GM18517 (cell line): ENCODE measurements around the gene KCNC1.

Experiments
- ATAC-seq: cut with Tn5 transposase; IDR thresholded peaks from one replicate; pipeline ENCODE4 v1.9.1; 2021; ENCODE audit warnings: mild to moderate bottlenecking, moderate library complexity; ENCODE audit not compliant: unreplicated experiment

KCNC1 gene

GRCh38 chr11:17736930-17737817 lies 2.6 kb downstream of the KCNC1 start:
- ATAC-seq: no peak

DNA sequence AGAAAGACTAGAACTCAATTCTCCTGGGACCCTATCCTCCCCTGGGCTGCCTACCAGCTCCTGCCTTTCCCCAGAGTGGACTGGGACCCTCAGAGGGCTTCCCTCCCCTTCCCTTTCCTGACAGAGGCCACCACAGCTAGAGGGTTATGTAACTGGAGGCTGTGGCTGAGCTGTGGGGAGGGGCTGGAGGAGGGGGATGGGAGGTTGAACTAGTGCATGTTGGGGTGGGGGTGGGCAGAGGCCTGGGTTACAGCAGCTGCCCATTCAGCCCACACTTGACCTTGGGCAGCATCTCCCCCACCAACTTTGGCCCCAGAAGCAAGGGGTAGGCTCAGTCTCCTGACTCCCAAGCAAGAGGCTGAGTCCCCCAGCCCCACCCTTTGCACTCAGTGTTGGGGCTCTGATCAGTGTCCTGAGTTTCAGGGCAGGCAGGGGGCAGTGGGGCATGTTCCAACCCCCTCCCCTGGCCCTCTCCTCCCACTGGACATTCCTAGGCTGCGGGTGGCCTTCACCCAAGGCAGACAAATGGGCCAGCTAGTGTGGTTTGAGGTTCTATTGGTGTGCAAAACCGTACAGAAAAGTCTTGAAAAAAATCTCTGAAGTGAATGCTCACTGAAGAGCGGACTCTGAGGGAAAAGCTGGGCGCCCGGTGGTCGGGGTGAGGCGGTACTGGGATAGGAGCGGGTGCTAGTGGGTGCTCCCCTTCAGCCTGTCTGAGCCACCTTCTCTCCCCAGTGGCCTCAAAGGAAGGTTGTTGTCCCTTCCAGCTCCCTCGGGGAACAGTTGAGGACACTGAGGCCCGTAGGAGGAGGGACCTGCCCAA lies 3.8 kb downstream of the KCNC1 start:
- ATAC-seq: no peak

DNA sequence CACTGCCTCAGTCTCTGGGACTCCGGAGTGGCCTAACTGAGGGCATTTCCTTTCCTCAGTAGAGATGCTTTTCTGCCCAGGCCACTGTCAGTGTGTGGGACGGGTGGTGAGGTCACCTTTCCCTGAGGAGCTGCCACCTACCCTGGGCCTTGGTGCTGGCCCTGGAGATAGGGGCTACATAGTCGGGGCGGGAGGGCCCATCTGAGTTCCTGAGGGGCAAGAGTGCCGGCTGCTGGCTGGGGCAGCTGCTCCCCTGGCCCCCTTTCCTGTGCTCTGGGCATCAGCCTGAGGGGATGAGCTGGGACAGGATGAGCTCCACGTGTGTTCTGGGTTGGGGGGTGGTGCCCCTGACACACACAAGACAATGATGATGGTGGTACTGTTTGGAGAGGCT lies 5.4 kb downstream of the KCNC1 start:
- no peak for ATAC-seq

DNA sequence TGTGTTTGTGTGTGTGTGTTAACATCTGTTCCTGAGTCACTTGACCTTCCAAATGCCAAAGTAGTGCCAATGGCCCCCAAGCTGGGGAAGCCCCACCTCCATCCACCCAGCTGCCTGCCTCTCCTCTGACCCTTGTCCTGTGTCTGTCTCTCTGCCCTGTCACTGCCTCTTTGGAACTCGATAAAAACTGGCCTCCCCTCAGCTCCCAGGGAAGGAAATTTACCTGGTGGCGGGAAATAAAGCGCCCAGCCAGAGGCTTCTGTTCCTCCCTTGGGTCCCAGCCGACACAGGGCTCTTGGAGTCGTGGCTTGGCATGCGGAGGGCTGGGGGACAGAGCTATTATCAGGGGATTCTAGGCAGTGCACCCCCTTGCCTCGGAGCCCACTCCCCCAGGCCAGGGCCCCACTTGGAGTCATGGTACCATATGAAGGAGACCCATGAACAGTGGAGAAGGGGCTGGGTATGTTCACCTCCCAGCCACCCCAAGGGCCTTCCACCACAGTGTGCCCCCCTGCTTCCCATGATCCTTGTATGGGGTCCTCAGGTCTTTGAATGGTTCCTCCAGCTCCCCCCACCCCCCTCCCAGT lies 6.2 kb downstream of the KCNC1 start:
- no peak for ATAC-seq

- ATAC-seq: no peak
Measured at GRCh38 chr11:17741487-17741886, 6.9 kb downstream of the KCNC1 start.

DNA sequence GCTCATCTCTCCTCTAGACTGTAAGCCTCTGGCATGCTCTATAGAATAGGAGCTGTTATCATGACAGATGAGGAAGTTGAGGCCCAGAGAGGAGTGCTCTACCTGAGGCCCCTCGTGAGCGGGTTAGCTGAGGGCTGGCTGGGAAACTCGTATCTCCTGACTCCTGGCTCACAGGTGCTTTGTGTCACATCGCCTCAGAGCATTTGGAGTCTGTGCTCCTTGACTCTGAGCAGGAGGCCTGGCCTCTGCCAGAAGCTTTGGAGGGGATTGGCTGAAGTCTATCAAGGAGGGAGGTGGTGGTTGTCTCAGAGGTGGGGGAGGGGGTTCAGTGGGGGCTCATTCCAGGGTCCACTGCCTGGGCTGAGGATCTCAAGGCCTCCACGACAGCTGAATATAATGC lies 7.4 kb downstream of the KCNC1 start:
- ATAC-seq: no peak

DNA sequence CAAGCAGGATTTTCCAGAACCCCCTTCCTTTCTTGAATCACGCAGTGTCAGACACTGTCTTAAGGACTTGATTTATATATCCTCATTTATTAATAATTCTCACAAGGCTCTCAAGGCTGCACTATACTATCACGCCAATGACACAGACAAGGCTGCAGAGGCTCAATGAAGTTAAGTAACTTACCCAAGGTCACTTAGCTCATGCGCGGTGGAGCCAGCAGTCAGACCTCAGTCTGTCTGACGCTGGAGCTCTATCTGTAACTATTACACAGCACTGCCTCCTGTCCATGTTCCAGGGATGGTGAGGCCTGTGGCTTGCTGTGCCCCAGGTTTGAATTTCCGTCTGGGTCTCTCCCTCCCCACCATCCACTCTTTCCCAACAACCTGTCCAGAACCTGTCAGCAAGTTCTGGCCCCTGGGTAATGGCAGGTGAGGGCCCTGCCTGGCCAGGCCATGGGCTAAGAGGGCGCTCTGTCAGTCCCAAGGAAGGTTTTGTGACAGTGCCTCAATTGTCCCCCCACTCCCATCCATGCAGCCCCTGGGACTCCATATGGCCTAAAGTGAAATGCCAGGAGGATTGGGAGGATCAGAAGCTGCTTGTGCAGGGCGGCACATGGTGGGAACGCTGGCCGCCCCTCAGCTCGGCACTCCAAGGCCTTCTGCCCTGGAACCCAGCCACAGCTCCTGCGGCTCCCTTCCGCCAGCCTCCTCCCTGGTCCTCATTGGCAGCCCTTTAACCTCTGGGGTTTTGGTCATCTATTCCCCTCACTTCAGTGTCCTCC lies 8.6 kb downstream of the KCNC1 start:
- no peak for ATAC-seq

- ATAC-seq: no peak
Measured at GRCh38 chr11:17743808-17744119, 9.2 kb downstream of the KCNC1 start.

- ATAC-seq: no peak
Measured at GRCh38 chr11:17744151-17744940, 9.8 kb downstream of the KCNC1 start.

DNA sequence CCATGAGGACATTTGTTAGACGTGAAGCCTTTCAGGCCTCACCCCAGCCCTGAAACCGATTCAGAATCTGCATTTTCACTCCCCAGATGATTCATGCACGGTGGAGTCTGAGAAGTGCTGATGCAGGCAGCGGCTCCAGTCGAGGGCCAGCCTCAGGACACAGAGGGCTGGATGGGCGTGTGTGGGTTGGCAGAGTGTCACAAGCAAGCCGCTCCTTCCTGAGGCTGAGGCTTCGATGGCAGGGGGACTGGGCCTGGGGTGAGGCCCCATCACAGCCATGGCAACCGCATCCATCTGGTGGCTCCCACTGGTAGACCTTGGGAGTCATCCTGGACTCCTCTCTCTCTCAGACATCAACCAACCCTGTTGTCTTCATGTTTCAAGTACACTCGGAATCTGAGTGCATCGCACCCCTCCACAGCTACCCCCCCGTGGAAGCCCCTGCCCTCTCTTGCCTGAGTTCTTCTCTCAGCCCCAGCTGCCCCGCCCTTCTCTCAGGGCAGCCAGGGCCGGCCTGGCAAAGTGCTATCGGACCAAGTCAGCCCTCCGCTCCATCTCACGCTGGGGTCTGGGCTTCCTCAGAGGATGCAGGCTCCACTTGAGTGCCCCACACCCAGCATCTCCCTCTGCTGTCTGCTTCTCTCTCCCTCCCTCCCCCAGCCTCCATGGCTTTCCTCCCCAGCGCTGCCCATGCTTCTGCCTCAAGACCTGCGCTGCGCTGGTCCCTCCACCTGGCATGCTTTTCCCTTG lies 10.6 kb downstream of the KCNC1 start:
- ATAC-seq: no peak

GRCh38 chr11:17746096-17746495 lies 11.5 kb downstream of the KCNC1 start:
- ATAC-seq: no peak

- no peak for ATAC-seq
Measured at GRCh38 chr11:17747131-17747955, 12.8 kb downstream of the KCNC1 start.

- no peak for ATAC-seq
Measured at GRCh38 chr11:17748044-17748443, 13.5 kb downstream of the KCNC1 start.

DNA sequence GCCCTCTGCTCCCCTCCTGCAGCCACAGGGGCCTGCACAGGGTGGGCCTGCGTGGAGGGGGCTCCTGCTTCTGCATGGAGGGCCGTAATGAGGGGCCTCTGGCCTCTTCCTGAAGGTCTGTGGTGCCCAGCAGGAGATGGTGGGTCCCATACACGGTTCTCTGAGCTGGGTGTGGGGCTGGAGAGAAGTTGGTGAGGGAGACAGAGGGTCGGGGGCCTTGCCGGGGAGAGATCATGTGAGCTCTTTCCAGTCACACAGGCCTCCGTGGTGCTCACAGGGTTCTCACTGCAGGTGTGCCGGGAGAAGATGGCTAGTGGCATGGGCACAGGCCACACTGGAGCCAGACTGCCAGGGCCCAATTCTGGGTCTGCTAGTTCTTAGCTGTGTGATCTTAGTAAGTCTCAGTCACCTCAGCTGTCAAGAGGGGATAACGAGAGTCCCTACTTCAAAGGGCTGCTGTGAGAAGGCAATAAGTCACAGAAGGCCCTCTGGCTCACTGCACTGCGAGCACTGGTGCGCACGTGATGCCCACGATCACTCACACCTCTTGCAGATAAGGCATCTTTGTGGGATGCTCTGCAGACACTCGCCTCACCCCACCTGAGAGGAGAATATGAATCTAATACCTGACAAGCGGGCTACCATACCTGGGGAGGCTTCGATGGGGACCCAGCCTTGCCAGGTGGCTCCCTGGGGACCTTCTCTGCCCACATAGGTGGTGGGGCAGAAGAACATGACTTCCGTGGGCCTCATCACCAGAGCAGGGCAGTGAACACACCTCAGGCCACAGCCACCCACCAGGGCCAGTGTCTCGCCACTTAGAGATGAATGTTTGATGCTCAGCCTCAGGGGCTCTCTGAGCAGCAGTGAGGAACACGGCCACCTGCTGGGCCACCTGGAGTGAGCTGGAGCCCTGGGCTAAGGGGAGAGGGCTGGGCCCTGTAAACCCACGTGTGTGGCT lies 14.5 kb downstream of the KCNC1 start:
- ATAC-seq: no peak

DNA sequence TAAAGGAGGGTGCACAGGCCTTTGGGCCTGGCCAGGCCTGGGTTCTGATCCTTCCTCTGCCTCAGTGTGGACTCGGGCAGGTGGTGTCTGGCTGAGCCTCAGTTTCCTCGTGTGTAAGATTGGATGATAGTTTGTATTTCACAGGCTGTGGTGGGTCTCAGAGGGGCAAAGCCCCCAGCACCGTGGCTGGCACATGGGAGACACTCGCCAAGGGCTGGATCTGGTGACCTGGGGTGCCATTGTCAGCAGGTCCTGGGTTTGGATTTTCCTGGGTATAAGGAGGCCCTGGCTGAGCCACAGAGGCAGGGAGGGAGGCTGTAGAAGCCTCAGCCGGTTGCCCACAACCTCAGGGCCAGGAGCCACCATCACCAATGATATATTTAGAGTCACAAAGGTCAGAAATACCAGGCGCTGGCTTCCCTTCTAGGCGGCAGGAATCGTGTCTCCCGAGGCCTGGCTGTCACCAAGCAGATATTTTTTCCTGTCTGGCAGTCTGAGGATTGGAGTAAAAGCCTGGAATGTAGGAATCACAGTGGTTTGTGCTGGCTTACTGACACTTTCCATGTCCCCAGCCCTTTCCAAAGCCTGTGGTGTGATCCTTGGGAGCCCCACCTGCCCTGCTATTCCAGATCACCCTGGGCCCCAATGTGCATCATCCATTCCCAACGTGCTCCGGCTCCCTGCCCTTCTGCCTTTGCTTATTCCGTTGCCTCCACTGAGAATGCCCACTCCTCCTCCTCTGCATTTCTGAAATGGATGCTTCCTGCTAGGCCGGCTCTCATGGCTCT lies 15.6 kb downstream of the KCNC1 start:
- no peak for ATAC-seq

DNA sequence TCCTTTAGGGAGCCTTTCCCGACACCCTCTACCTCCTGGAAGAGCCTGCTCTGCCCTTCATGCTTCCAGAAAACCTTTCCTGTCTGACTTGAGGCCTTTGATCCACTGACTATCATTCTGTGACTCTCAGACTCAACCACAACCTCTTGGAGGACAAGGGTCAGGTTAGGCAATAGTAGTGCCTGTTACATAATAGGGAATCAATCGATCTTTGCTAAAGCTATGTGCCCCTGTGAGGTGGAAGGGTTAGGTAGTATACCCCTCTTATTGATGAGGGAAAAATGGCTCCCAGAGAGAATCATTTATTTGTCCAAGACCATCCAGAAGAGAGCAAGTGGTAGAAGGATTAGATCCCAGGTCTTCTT lies 16.2 kb downstream of the KCNC1 start:
- no peak for ATAC-seq

- ATAC-seq: no peak
Measured at GRCh38 chr11:17751558-17751957, 17.0 kb downstream of the KCNC1 start.
